HepG2 (cell line): ENCODE data around the gene THRSP. TPM values are rescaled to one million over a fixed set of nuclear protein-coding genes. Genes with fewer than 3 reads are reported as not detected.
A peak's percentile ranks its signal among the peaks of the same experiment; 100 is the strongest.

Experiments used
- ATAC-seq: fragments of 200-7000 bp; cut with Tn5 transposase; 3 replicates; pipeline ENCODE4 v1.9.1; 2020; ENCODE audit warnings: mild to moderate bottlenecking, moderate library complexity
- BruUV-seq: library from RNA; stranded (reverse); fragments of 400-500 nt; replicated peaks from 2 replicates; lab custom pipeline; 2021; lab: Mats Ljungman, UMichigan
- CTCF ChIA-PET: fragments of 300-600 bp; formaldehyde crosslinking; extraction: SDS; loops from one replicate; lab custom pipeline; 2021; ENCODE audit warnings: low total read pairs, inconsistent platforms, low intra/inter-chr PET ratio; lab: Yijun Ruan, JAX
- POLR2A ChIA-PET: fragments of 350-600 bp; sonication (Branson Sonifier 250); formaldehyde crosslinking; loops from one replicate; lab custom pipeline; 2020; ENCODE audit warnings: antibody characterized with exemption, inconsistent platforms; lab: Yijun Ruan, JAX
- DNase-seq: peaks from one replicate; pipeline ENCODE4 v3.0.0-alpha.2; 2015; ENCODE audit warnings: low spot score
- FAIRE-seq: peaks from 3 replicates; lab custom pipeline; 2011; peaks lifted over from hg19 to GRCh38; lab: Jason Lieb, UNC
- H2AFZ ChIP-seq: one replicate; pipeline ENCODE4 v1.6.1; 2011; ENCODE audit warnings: low read length, inconsistent platforms
- H3K27ac ChIP-seq: fragments of 300-600 bp; 3 replicates; pipeline ENCODE4 v1.8.0; 2011; ENCODE audit warnings: mixed run types, mild to moderate bottlenecking, mixed read lengths, low read length, inconsistent platforms; ENCODE audit not compliant: insufficient read depth; ENCODE audit errors: extremely low read length
- H3K27me3 ChIP-seq, 2 experiments: fragments of 200-600 bp in 1 of 2; 2 replicates in 1 of 2; 3 replicates in 1 of 2; pipeline versions ENCODE4 v1.6.0 to v1.8.0; 2011; ENCODE audit warnings: low read length in 2 of 2, mild to moderate bottlenecking in 2 of 2, moderate library complexity in 2 of 2, inconsistent platforms in 1 of 2; ENCODE audit not compliant: insufficient read depth in 2 of 2, control insufficient read depth in 1 of 2
- H3K36me3 ChIP-seq, 2 experiments: fragments of 200-600 bp in 1 of 2; replicated peaks in 1 of 2; 2 replicates in 1 of 2; 3 replicates in 1 of 2; pipeline versions ENCODE4 v1.5.1 to v1.8.0; 2011; ENCODE audit warnings: low read length in 2 of 2, inconsistent platforms in 1 of 2; ENCODE audit not compliant: insufficient read depth in 2 of 2, control insufficient read depth in 1 of 2
- H3K4me1 ChIP-seq: 2 replicates; pipeline ENCODE4 v1.5.1; 2012; ENCODE audit warnings: low read length, inconsistent platforms; ENCODE audit not compliant: insufficient read depth
- H3K4me2 ChIP-seq: 2 replicates; pipeline ENCODE4 v1.6.0; 2011; ENCODE audit warnings: low read depth, low read length, inconsistent platforms
- H3K4me3 ChIP-seq, 3 experiments: fragments of 200-600 bp in 1 of 3; sonication (generic), shearing (Covaris generic) in 1 of 3; replicated peaks in 1 of 3; 2 replicates each; pipeline ENCODE4 v1.5.1; 2011 to 2016; ENCODE audit warnings: low read length in 3 of 3, inconsistent platforms in 2 of 3, low read depth in 2 of 3, mild to moderate bottlenecking in 2 of 3, control low read depth in 1 of 3, mixed read lengths in 1 of 3; ENCODE audit not compliant: insufficient read depth in 1 of 3
- H3K79me2 ChIP-seq: one replicate; pipeline ENCODE4 v1.6.1; 2011; ENCODE audit warnings: low read length, inconsistent platforms; ENCODE audit not compliant: insufficient read depth
- H3K9ac ChIP-seq: 2 replicates; pipeline ENCODE4 v1.6.0; 2011; ENCODE audit warnings: mild to moderate bottlenecking, low read depth, low read length, inconsistent platforms; ENCODE audit not compliant: insufficient read depth
- H3K9me3 ChIP-seq: 2 replicates; pipeline ENCODE4 v1.5.1; 2012; ENCODE audit warnings: mild to moderate bottlenecking, low read length
- H4K20me1 ChIP-seq: 2 replicates; pipeline ENCODE4 v1.6.0; 2011; ENCODE audit warnings: inconsistent platforms, mild to moderate bottlenecking, low read length, moderate library complexity; ENCODE audit not compliant: insufficient read depth
- ARID2 ChIP-seq: sonication (generic); formaldehyde crosslinking; IDR thresholded peaks from 2 replicates; pipeline ENCODE4 v1.8.1; 2022; ENCODE audit warnings: mild to moderate bottlenecking, missing genetic modification reagents, borderline replicate concordance
- CBX2 ChIP-seq, 2 experiments: fragments of 200-600 bp in 1 of 2; sonication (generic); formaldehyde crosslinking in 1 of 2; IDR thresholded peaks; 2 replicates each; pipeline versions ENCODE4 v1.7.0 to v1.8.1; 2018 to 2022; ENCODE audit warnings: low read depth in 2 of 2, low read length in 1 of 2, mild to moderate bottlenecking in 1 of 2, missing genetic modification reagents in 1 of 2
- HDAC1 ChIP-seq: sonication (generic); formaldehyde crosslinking; IDR thresholded peaks from 2 replicates; pipeline ENCODE4 v1.5.1; 2020; ENCODE audit warnings: mild to moderate bottlenecking, missing genetic modification reagents
- NR2F2 ChIP-seq: IDR thresholded peaks from 2 replicates; pipeline ENCODE4 v1.6.1; 2012; ENCODE audit warnings: low read depth, inconsistent platforms, borderline replicate concordance
- SMARCE1 ChIP-seq: fragments of 450-650 bp; IDR thresholded peaks from 2 replicates; pipeline ENCODE4 v1.6.1; 2017; ENCODE audit warnings: borderline replicate concordance
- ZBTB21 ChIP-seq: sonication (generic); formaldehyde crosslinking; IDR thresholded peaks from 2 replicates; pipeline ENCODE4 v1.4.0; 2020; ENCODE audit warnings: missing genetic modification reagents
- ZNF747 ChIP-seq: sonication (generic); formaldehyde crosslinking; IDR thresholded peaks from 2 replicates; pipeline ENCODE4 v1.8.1; 2023; ENCODE audit warnings: missing genetic modification reagents, mild to moderate bottlenecking, borderline replicate concordance
- WGBS: methylation state at CpG from one replicate; pipeline ENCODE4 v1.1.6; 2017; ENCODE audit warnings: low lambda C conversion rate; 5-methylcytosine and 5-hydroxymethylcytosine counted together
- in situ Hi-C: cut with HindIII; loops from 2 replicates; pipeline ENCODE4 v1.10.0; 2017; ENCODE audit warnings: low pct_unique_long_range_greater_than_20kb; ENCODE audit not compliant: extremely low pct_ligation_motif_present
- intact Hi-C: fragments of 100-400 bp; cut with micrococcal nuclease; formaldehyde crosslinking; loops from one replicate; pipeline ENCODE4 v1.10.0; 2022; ENCODE audit not compliant: unreplicated experiment
- polyA plus RNA-seq, 8 experiments: library from polyadenylated mRNA; depleted of rRNA in 3 of 8; stranded (reverse) in 7 of 8; unstranded in 1 of 8; fragments of >200 nt; fragmentation: Illumina TruSeq in 4 of 8; extraction: Trizol in 4 of 8; gene quantifications; 2 replicates each; pipeline versions ENCODE4 v1.2.1 to v1.2.3, GENCODE V29; 2011 to 2016; ENCODE audit warnings: low read depth in 4 of 8, missing spikeins in 1 of 8, mixed read lengths in 1 of 8; ENCODE audit not compliant: insufficient read depth in 1 of 8
- total RNA-seq, 5 experiments: library from RNA; depleted of rRNA; stranded (reverse); fragments of >200 nt; fragmentation: Illumina TruSeq; extraction: Trizol; gene quantifications; 2 replicates each; pipeline ENCODE4 v1.2.3, GENCODE V29; 2016; ENCODE audit warnings: low read depth in 1 of 5
- TF ChIP-seq, protein P1 (sequence below): sonication (generic); formaldehyde crosslinking; IDR thresholded peaks from 2 replicates; pipeline ENCODE4 v1.5.1; 2020; ENCODE audit warnings: missing genetic modification reagents, mild to moderate bottlenecking, borderline replicate concordance
- TF ChIP-seq, protein P2 (sequence below): IDR thresholded peaks from 2 replicates; pipeline ENCODE4 v1.6.1; 2016; ENCODE audit warnings: low read depth, missing genetic modification reagents, missing compliant biosample characterization
- TF ChIP-seq, protein P3 (sequence below): fragments of 450-650 bp; IDR thresholded peaks from 2 replicates; pipeline ENCODE4 v1.6.1; 2017; ENCODE audit warnings: mild to moderate bottlenecking

Gene THRSP
- total and polyA plus RNA-seq, 2 of the 13 experiments (the other 11 are each of a cell fraction or from before 2014, with no cell fraction given) = 0.13 to 0.58 TPM

DNA sequence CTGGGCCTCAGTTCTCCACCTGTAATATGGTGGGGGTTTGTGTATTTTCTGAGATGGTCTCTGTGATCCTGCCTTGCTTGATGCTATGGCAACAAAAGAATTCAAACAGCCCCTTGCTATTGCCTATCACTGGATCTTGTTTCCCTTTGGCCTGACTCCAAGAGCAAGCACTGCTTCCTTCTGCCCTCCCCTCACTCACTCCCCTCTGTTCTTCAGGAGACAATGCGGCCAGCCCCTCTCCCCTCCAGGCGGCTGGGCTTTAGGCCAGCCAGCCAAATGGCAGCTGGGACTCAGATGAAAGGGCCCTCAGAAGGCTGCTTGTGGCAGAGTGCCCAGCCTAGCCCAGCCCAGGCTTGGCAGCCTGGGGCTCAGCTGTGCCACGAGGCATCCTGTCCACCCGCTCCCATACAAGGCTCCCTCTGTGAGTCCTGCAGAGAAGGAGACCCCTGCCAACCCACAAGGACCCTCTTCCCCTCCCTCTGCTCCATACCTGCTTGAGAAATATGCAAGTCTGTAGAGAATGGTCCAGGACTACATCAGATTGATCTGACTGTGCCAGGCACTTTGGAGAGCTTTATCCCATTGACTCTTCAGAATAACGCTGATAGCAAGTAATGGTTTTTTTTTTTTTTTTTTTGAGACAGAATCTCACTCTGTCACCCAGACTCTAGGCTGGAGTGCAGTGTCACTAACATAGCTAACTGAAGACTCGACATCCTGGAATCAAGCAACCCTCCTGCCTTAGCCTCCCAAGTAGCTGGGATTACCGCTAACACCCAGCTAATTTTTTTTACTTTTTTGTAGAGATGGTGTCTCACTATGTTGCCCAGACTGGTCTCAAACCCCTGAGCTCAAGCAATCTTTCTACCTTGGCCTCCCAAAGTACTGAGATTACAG is 33.0 kb upstream of the THRSP start (continued):
- TF ChIP-seq CBX2 (IDR thresholded peaks at IDR 0.05; ENCODE audit: low read depth, low read length) (no peak), CBX2 (CRISPR knock-in tag; IDR thresholded peaks at IDR 0.05; ENCODE audit: low read depth) (no peak), NR2F2 (no peak), ARID2 (no peak)
- TF ChIP-seq, protein P1, sequence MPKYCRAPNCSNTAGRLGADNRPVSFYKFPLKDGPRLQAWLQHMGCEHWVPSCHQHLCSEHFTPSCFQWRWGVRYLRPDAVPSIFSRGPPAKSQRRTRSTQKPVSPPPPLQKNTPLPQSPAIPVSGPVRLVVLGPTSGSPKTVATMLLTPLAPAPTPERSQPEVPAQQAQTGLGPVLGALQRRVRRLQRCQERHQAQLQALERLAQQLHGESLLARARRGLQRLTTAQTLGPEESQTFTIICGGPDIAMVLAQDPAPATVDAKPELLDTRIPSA = no peak
- TF ChIP-seq, all 625 proteins: peak for 9

GRCh38 chr11:78031629-78032028 is 32.0 kb upstream of the THRSP start:
- POLR2A ChIA-PET = interaction anchor here (1.2 to 1.4 kb wide), 2 partner anchors 11 to 37 kb away, joined by 3 to 6 read pairs; partner anchors contain the start of gene INTS4
- no peaks in the 10 kb centered on the region for H3K79me2 ChIP-seq
- BruUV-seq = no TSS peak
- H3K9ac ChIP-seq = peak overlapping the region; percentile 7; the same call in 1 of the 2 replicates
- H3K4me1 ChIP-seq = peaks cover 83% of the 10 kb centered on the region
- intact Hi-C loops (no loop called here), in situ Hi-C loops (no loop called here)
- H3K9me3 ChIP-seq = no peaks in the 10 kb centered on the region
- H3K36me3 ChIP-seq = no peaks in the 10 kb centered on the region
- FAIRE-seq (no peak), DNase-seq (peak; percentile 43), ATAC-seq (no peak)
- CTCF ChIA-PET = no interaction called here
- no peak overlapping the region for H3K27ac ChIP-seq
- 28% methylated on average over 3 of the region's 3 CpGs for whole genome bisulfite sequencing
- peak overlapping the region; percentile 69 for H3K4me2 ChIP-seq
- peak overlapping the region; percentile 42 for H2AFZ ChIP-seq
- H3K27me3 ChIP-seq = no peaks in the 10 kb centered on the region
- H3K4me3 ChIP-seq = peak overlapping the region in 1 of 3 experiments; percentile 12; a peak in 1 of 6 replicates
- no peaks in the 10 kb centered on the region for H4K20me1 ChIP-seq
- TF ChIP-seq SMARCE1 (no peak), ZNF747 (no peak), HDAC1 (CRISPR knock-in tag) (no peak), ZBTB21 (no peak)
- TF ChIP-seq, protein P2, sequence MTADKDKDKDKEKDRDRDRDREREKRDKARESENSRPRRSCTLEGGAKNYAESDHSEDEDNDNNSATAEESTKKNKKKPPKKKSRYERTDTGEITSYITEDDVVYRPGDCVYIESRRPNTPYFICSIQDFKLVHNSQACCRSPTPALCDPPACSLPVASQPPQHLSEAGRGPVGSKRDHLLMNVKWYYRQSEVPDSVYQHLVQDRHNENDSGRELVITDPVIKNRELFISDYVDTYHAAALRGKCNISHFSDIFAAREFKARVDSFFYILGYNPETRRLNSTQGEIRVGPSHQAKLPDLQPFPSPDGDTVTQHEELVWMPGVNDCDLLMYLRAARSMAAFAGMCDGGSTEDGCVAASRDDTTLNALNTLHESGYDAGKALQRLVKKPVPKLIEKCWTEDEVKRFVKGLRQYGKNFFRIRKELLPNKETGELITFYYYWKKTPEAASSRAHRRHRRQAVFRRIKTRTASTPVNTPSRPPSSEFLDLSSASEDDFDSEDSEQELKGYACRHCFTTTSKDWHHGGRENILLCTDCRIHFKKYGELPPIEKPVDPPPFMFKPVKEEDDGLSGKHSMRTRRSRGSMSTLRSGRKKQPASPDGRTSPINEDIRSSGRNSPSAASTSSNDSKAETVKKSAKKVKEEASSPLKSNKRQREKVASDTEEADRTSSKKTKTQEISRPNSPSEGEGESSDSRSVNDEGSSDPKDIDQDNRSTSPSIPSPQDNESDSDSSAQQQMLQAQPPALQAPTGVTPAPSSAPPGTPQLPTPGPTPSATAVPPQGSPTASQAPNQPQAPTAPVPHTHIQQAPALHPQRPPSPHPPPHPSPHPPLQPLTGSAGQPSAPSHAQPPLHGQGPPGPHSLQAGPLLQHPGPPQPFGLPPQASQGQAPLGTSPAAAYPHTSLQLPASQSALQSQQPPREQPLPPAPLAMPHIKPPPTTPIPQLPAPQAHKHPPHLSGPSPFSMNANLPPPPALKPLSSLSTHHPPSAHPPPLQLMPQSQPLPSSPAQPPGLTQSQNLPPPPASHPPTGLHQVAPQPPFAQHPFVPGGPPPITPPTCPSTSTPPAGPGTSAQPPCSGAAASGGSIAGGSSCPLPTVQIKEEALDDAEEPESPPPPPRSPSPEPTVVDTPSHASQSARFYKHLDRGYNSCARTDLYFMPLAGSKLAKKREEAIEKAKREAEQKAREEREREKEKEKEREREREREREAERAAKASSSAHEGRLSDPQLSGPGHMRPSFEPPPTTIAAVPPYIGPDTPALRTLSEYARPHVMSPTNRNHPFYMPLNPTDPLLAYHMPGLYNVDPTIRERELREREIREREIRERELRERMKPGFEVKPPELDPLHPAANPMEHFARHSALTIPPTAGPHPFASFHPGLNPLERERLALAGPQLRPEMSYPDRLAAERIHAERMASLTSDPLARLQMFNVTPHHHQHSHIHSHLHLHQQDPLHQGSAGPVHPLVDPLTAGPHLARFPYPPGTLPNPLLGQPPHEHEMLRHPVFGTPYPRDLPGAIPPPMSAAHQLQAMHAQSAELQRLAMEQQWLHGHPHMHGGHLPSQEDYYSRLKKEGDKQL (CRISPR knock-in tag) = no peak
- TF ChIP-seq, protein P3, sequence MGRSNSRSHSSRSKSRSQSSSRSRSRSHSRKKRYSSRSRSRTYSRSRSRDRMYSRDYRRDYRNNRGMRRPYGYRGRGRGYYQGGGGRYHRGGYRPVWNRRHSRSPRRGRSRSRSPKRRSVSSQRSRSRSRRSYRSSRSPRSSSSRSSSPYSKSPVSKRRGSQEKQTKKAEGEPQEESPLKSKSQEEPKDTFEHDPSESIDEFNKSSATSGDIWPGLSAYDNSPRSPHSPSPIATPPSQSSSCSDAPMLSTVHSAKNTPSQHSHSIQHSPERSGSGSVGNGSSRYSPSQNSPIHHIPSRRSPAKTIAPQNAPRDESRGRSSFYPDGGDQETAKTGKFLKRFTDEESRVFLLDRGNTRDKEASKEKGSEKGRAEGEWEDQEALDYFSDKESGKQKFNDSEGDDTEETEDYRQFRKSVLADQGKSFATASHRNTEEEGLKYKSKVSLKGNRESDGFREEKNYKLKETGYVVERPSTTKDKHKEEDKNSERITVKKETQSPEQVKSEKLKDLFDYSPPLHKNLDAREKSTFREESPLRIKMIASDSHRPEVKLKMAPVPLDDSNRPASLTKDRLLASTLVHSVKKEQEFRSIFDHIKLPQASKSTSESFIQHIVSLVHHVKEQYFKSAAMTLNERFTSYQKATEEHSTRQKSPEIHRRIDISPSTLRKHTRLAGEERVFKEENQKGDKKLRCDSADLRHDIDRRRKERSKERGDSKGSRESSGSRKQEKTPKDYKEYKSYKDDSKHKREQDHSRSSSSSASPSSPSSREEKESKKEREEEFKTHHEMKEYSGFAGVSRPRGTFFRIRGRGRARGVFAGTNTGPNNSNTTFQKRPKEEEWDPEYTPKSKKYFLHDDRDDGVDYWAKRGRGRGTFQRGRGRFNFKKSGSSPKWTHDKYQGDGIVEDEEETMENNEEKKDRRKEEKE = no peak
